Right lobe of liver (tissue), 6 donors: Measurements from ENCODE around the gene PEMT. TPM values are rescaled to one million over a fixed set of nuclear protein-coding genes. Genes with fewer than 3 reads are reported as not detected.

Source experiments
- ATAC-seq, 4 donors: fragments of 200-7000 bp; cut with Tn5 transposase; one replicate each; pipeline ENCODE4 v1.9.1; 2020; ENCODE audit warnings: mild to moderate bottlenecking in 4 of 4, moderate library complexity in 4 of 4
- DNase-seq, 3 donors: peaks; one replicate each; pipeline ENCODE4 v3.0.0-alpha.2; 2020
- H3K27ac ChIP-seq, 3 donors: fragments of 200-600 bp; one replicate each; pipeline ENCODE4 v1.8.0; 2022
- H3K27me3 ChIP-seq, 2 donors: fragments of 200-600 bp; one replicate each; pipeline ENCODE4 v1.8.0; 2022
- H3K36me3 ChIP-seq, 4 donors: fragments of 200-600 bp; sonication (generic) in 1 of 4; one replicate each; pipeline versions ENCODE4 v1.5.1 to v1.8.0; 2017 to 2022; ENCODE audit warnings: control low read depth in 1 of 4
- H3K4me1 ChIP-seq, 4 donors: fragments of 200-600 bp; sonication (generic) in 1 of 4; one replicate each; pipeline versions ENCODE4 v1.5.1 to v1.8.0; 2017 to 2022; ENCODE audit warnings: control low read depth in 1 of 4
- H3K4me3 ChIP-seq, 3 donors: fragments of 200-600 bp; one replicate each; pipeline ENCODE4 v1.8.0; 2022
- H3K9me3 ChIP-seq, 4 donors: fragments of 200-600 bp; sonication (generic) in 1 of 4; one replicate each; pipeline versions ENCODE4 v1.5.1 to v1.8.0; 2017 to 2022; ENCODE audit warnings: control low read depth in 1 of 4
- POLR2A ChIP-seq: fragments of 450-650 bp; IDR thresholded peaks from one replicate; pipeline ENCODE4 v1.6.1; 2017; ENCODE audit warnings: antibody characterized with exemption, mild to moderate bottlenecking
- WGBS: methylation state at CpG from one replicate; pipeline ENCODE4 v1.1.6; 2018; ENCODE audit warnings: low coverage, low lambda C conversion rate; ENCODE audit not compliant: insufficient coverage; ENCODE audit errors: missing lambda C conversion rate; 5-methylcytosine and 5-hydroxymethylcytosine counted together
- intact Hi-C, 2 donors: fragments of 100-400 bp; cut with DNase I; formaldehyde crosslinking; loops; one replicate each; pipeline versions ENCODE4 v1.11.2 to v1.14.1; 2022
- total RNA-seq, 6 experiments: library from RNA; depleted of rRNA in 2 of 6; stranded (reverse); fragments of >200 nt in 2 of 6; fragmentation: NEBNext Ultra II Directional in 3 of 6; extraction: Animal tissue kit (Norgen Biotek cat#: 25700) in 3 of 6; gene quantifications; one replicate each; pipeline versions ENCODE4 v1.1.0 to v1.2.4, GENCODE V29; 2016 to 2023
- TF ChIP-seq, protein P1 (sequence below), 4 donors: fragments of 200-600 bp in 3 of 4; fragments of 450-650 bp in 1 of 4; IDR thresholded peaks; one replicate each; pipeline versions ENCODE4 v1.5.1 to v1.8.0; 2016 to 2022; ENCODE audit warnings: antibody characterized with exemption in 4 of 4, mild to moderate bottlenecking in 2 of 4
- donor health status: DM: no; HTN: yes; CAD: no.
- donor health status: DM: no; HTN: no; CAD: no.
- donor health status: DM: no; HTN: no; CAD: no.
- donor health status: DM: no; HTN: yes; CAD: no.
- donor health status: DM: no; HTN: yes; CAD: no.

Gene PEMT
- total RNA-seq, 6 experiments from 2014 or later = 92.4 to 184 (median 170) TPM

DNA sequence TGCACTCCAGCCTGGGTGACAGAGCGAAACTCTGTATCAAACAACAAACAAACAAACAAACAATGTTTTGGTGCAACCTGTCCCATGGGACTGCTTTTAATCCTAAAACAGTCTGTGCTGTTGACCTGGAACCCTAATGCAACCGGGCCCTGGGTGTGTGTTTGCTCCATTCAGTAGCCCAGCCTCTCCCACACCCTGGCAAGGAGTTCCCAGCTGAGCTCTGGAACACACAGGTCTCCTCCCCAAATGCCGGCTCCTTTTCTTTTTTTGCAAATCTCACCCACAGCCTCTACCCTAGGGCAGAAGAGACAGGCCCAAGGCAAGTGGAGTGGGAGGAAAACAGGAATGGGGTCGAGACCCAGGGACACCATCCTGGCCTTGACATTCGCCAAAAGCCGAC, 65.6 kb downstream of the PEMT start:
- TF ChIP-seq, protein P1, sequence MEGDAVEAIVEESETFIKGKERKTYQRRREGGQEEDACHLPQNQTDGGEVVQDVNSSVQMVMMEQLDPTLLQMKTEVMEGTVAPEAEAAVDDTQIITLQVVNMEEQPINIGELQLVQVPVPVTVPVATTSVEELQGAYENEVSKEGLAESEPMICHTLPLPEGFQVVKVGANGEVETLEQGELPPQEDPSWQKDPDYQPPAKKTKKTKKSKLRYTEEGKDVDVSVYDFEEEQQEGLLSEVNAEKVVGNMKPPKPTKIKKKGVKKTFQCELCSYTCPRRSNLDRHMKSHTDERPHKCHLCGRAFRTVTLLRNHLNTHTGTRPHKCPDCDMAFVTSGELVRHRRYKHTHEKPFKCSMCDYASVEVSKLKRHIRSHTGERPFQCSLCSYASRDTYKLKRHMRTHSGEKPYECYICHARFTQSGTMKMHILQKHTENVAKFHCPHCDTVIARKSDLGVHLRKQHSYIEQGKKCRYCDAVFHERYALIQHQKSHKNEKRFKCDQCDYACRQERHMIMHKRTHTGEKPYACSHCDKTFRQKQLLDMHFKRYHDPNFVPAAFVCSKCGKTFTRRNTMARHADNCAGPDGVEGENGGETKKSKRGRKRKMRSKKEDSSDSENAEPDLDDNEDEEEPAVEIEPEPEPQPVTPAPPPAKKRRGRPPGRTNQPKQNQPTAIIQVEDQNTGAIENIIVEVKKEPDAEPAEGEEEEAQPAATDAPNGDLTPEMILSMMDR (IDR thresholded peaks at IDR 0.05) = no peak
- TF ChIP-seq POLR2A = no peak
- H3K27me3 ChIP-seq = no peaks in the 10 kb centered on the region
- peaks cover 0 to 2% (median 0%) of the 10 kb centered on the region in 4 donors for H3K36me3 ChIP-seq
- peaks cover 0 to 69% (median 25%) of the 10 kb centered on the region in 4 donors for H3K4me1 ChIP-seq
- DNase-seq (no peak), ATAC-seq (peak in 3 of 4 donors; percentile 32 to 42 (median 38))
- no peak overlapping the region for H3K4me3 ChIP-seq
- H3K9me3 ChIP-seq = no peaks in the 10 kb centered on the region
- H3K27ac ChIP-seq = peak overlapping the region in 2 of 3 donors; percentile 74 to 97
- intact Hi-C loops = loop anchor here in 1 of 2 donors (5.0 kb wide), 1 partner anchor 36 kb away; no protein-coding TSS in a partner anchor
- 45% methylated on average over 4 of the region's 6 CpGs for whole genome bisulfite sequencing

DNA sequence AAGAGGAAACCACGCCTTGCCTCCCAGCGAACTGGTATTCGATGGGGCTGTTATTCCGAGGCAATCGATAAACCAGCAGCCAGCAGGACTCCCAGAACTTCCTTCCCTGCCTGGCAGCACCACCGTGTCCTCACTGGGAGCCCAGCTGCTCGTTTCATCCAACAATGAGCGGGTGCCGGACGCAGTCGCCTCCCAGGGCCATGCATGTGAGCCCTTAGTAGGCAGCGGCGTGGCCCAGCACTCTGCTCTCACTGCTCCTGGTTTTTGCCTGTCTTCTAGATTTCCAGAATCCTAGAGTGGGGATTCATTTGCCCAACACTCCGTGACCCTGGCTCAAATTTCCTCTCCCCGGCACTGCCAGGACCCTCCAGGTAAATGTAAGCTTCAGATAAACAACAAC, 66.2 kb downstream of the PEMT start:
- TF ChIP-seq, protein P1 (IDR thresholded peaks at IDR 0.05) = no peak
- no peak for ATAC-seq
- 72% methylated on average over 9 of the region's 15 CpGs for WGBS
- intact Hi-C loops = loop anchor here in 1 of 2 donors (5.0 kb wide), 1 partner anchor 37 kb away; no protein-coding TSS in a partner anchor
- H3K4me1 ChIP-seq = peaks cover 0 to 64% (median 24%) of the 10 kb centered on the region in 4 donors
- H3K36me3 ChIP-seq = peaks cover 0 to 8% (median 0%) of the 10 kb centered on the region in 4 donors
- H3K27me3 ChIP-seq = no peaks in the 10 kb centered on the region
- H3K4me3 ChIP-seq = no peak overlapping the region
- H3K27ac ChIP-seq = peak overlapping the region in 2 of 3 donors; percentile 74 to 97
- H3K9me3 ChIP-seq = no peaks in the 10 kb centered on the region
- no peak for DNase-seq

DNA sequence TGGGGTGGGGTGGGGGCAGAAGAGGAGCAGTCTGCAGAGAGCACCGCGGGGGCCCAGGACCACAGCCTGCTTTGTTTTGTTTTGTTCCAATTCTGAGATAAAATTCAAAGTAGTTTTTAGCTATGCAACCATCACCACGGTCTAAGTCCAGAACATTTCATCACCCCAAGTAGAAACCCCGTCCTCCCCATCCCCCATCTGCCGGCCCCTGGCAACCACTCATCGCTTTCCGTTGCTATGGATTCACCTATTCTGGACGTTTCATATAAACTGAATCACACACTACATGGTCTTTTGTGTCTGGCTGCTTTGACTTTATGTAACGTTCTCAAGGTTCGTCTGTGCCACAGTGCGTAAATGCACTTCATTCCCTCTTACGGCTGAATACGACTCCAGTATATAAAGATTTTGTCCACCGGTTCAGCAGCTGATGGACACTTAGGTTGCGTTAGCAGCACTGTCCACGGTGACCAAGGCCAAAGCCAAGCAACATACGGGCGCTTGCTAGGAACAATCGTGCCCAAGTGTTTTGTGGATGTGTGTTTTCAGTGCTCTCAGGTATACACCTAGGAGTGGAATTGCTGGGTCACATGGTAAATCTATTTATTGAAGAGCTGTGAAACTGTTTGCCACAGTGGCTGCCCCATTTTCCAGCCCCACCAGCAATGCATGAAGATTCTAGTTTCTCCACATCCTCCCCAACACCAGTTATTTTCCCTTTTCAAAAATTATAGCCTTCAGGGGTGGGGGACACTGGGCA, 67.6 kb downstream of the PEMT start:
- intact Hi-C loops = no loop called here

DNA sequence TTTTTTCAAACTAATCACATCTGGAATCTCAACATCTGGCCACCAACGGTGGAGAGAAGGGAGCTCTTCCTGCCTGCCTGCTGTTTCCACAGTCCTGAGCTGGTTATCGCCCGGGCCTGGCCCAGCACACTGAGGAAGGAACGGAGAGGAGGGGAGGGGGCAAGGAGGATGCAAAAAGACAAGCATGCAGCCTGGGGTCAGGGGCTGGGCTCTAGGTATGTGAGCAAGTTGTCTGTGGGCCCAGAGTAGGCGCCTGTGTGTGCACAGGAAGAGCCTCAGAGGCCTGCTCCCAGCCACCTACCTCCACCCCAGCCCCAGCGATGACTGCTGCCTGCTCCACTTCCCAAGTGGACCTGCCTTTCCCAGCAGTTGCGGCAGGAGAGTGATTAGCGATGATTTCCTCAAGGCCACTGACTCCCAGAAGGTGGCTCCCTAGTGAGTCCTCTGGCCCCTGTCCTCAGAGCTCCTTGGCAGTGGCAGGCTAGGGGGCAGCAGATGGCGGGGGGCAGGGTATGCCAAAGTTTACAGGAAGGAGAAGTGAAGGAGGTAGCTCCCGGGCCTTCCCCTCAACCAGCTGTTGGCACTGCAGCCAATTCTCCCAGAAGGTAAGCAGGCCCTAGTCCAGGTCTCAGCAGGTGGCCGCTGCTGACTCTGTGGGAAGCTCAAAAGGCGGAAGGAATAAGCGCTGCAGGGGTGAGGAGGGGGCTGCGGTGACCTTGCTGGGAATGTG, 68.3 kb downstream of the PEMT start:
- DNase-seq (no peak), ATAC-seq (peak in 1 of 4 donors; percentile 2)
- Histone ChIP-seq H3K27me3 (no peaks in the 10 kb centered on the region), H3K9me3 (no peaks in the 10 kb centered on the region), H3K4me3 (no peak overlapping the region), H3K27ac (peak overlapping the region in 1 of 3 donors; percentile 40), H3K36me3 (peaks cover 0 to 8% (median under 1%) of the 10 kb centered on the region in 4 donors), H3K4me1 (peaks cover 0 to 44% (median 14%) of the 10 kb centered on the region in 4 donors)
- TF ChIP-seq POLR2A = no peak
- TF ChIP-seq, protein P1 (IDR thresholded peaks at IDR 0.05) = no peak
- 39% methylated on average over 6 of the region's 14 CpGs for WGBS
- intact Hi-C loops = no loop called here

More for the DNA sequence above, 67.6 kb downstream of the PEMT start:
- H3K27me3 ChIP-seq = no peaks in the 10 kb centered on the region
- H3K27ac ChIP-seq = peak overlapping the region in 2 of 3 donors; percentile 8 to 40
- H3K36me3 ChIP-seq = peaks cover 0 to 8% (median under 1%) of the 10 kb centered on the region in 4 donors
- DNase-seq = no peak
- TF ChIP-seq, protein P1 (IDR thresholded peaks at IDR 0.05) = no peak
- no peak for TF ChIP-seq POLR2A
- H3K4me1 ChIP-seq = peaks cover 0 to 51% (median 18%) of the 10 kb centered on the region in 4 donors
- no peak overlapping the region for H3K4me3 ChIP-seq
- whole genome bisulfite sequencing = 64% methylated on average over 16 of the region's 19 CpGs
- peak in 1 of 4 donors; percentile 39 for ATAC-seq
- H3K9me3 ChIP-seq = no peaks in the 10 kb centered on the region
